ENCODE measurements around the gene SMARCC2. TPM values are rescaled to one million over a fixed set of nuclear protein-coding genes. Genes with fewer than 3 reads are reported as not detected.
A peak's percentile ranks its signal among the peaks of the same experiment; 100 is the strongest.

SMARCC2 gene
- total and polyA plus RNA-seq, 2 of the 13 experiments (the other 11 are each of a cell fraction or from before 2014, with no cell fraction given) = 21.3 to 24.1 TPM

- TF ChIP-seq, protein P1, sequence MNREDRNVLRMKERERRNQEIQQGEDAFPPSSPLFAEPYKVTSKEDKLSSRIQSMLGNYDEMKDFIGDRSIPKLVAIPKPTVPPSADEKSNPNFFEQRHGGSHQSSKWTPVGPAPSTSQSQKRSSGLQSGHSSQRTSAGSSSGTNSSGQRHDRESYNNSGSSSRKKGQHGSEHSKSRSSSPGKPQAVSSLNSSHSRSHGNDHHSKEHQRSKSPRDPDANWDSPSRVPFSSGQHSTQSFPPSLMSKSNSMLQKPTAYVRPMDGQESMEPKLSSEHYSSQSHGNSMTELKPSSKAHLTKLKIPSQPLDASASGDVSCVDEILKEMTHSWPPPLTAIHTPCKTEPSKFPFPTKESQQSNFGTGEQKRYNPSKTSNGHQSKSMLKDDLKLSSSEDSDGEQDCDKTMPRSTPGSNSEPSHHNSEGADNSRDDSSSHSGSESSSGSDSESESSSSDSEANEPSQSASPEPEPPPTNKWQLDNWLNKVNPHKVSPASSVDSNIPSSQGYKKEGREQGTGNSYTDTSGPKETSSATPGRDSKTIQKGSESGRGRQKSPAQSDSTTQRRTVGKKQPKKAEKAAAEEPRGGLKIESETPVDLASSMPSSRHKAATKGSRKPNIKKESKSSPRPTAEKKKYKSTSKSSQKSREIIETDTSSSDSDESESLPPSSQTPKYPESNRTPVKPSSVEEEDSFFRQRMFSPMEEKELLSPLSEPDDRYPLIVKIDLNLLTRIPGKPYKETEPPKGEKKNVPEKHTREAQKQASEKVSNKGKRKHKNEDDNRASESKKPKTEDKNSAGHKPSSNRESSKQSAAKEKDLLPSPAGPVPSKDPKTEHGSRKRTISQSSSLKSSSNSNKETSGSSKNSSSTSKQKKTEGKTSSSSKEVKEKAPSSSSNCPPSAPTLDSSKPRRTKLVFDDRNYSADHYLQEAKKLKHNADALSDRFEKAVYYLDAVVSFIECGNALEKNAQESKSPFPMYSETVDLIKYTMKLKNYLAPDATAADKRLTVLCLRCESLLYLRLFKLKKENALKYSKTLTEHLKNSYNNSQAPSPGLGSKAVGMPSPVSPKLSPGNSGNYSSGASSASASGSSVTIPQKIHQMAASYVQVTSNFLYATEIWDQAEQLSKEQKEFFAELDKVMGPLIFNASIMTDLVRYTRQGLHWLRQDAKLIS (CRISPR knock-in tag; IDR thresholded peaks at IDR 0.05) = no peak
- TF ChIP-seq TRIM22 (IDR thresholded peaks at IDR 0.05) (no peak), GABPB1 (CRISPR knock-in tag; IDR thresholded peaks at IDR 0.05) (peak; percentile 93), FOXM1 (CRISPR knock-in tag; IDR thresholded peaks at IDR 0.05) (no peak), ZNF143 (CRISPR knock-in tag; IDR thresholded peaks at IDR 0.05) (0 out of 2 replicates have a peak, but pooled peaks have one; percentile 28), NFKBIZ (CRISPR knock-in tag; IDR thresholded peaks at IDR 0.05) (0 out of 2 replicates have a peak, but pooled peaks have one; percentile 44), ZFP37 (CRISPR knock-in tag; IDR thresholded peaks at IDR 0.05; ENCODE audit: borderline replicate concordance) (peak; percentile 74; the same call in 1 of the 2 replicates), HIVEP1 (CRISPR knock-in tag; IDR thresholded peaks at IDR 0.05) (peak; percentile 57; the same call in 1 of the 2 replicates), MTF2 (CRISPR knock-in tag; IDR thresholded peaks at IDR 0.05; ENCODE audit: borderline replicate concordance) (peak; percentile 66; the same call in 1 of the 2 replicates), CREBL2 (CRISPR knock-in tag; IDR thresholded peaks at IDR 0.05; ENCODE audit: borderline replicate concordance) (peak; percentile 75; the same call in 1 of the 2 replicates), ZNF12 (CRISPR knock-in tag; IDR thresholded peaks at IDR 0.05) (no peak), ZFP36L2 (CRISPR knock-in tag; IDR thresholded peaks at IDR 0.05) (no peak), ARID2 (CRISPR knock-in tag; IDR thresholded peaks at IDR 0.05; ENCODE audit: borderline replicate concordance) (no peak), ZNF354B (CRISPR knock-in tag; IDR thresholded peaks at IDR 0.05) (no peak), KDM3A (CRISPR knock-in tag; IDR thresholded peaks at IDR 0.05; ENCODE audit: low read depth) (no peak), ZBTB8A (CRISPR knock-in tag; IDR thresholded peaks at IDR 0.05; ENCODE audit: borderline replicate concordance, low read depth) (peak; percentile 83; the same call in 1 of the 2 replicates)
- TF ChIP-seq, protein P2, sequence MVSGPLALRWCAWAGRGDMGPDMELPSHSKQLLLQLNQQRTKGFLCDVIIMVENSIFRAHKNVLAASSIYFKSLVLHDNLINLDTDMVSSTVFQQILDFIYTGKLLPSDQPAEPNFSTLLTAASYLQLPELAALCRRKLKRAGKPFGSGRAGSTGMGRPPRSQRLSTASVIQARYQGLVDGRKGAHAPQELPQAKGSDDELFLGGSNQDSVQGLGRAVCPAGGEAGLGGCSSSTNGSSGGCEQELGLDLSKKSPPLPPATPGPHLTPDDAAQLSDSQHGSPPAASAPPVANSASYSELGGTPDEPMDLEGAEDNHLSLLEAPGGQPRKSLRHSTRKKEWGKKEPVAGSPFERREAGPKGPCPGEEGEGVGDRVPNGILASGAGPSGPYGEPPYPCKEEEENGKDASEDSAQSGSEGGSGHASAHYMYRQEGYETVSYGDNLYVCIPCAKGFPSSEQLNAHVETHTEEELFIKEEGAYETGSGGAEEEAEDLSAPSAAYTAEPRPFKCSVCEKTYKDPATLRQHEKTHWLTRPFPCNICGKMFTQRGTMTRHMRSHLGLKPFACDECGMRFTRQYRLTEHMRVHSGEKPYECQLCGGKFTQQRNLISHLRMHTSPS (CRISPR knock-in tag; IDR thresholded peaks at IDR 0.05; ENCODE audit: low read depth) = no peak
- TF ChIP-seq, protein P3, sequence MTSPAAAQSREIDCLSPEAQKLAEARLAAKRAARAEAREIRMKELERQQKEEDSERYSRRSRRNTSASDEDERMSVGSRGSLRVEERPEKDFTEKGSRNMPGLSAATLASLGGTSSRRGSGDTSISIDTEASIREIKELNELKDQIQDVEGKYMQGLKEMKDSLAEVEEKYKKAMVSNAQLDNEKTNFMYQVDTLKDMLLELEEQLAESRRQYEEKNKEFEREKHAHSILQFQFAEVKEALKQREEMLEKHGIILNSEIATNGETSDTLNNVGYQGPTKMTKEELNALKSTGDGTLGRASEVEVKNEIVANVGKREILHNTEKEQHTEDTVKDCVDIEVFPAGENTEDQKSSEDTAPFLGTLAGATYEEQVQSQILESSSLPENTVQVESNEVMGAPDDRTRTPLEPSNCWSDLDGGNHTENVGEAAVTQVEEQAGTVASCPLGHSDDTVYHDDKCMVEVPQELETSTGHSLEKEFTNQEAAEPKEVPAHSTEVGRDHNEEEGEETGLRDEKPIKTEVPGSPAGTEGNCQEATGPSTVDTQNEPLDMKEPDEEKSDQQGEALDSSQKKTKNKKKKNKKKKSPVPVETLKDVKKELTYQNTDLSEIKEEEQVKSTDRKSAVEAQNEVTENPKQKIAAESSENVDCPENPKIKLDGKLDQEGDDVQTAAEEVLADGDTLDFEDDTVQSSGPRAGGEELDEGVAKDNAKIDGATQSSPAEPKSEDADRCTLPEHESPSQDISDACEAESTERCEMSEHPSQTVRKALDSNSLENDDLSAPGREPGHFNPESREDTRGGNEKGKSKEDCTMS (CRISPR knock-in tag; conservative IDR thresholded peaks at IDR 0.05) = no peak
Observed at GRCh38 chr12:56221757-56222530, 32.7 kb upstream of the SMARCC2 start, which contains the start of gene RNF41 (continued).
